Stimulated activated naive CD8-positive, alpha-beta T cell treated with anti-CD3 and anti-CD28 coated beads, Interleukin-15, amount 100 ng/mL, for 72 hours (primary cell): Measurements from ENCODE around the gene DDT.
"Not testable (repeated sequence)": the region's sequence is repeated elsewhere in the genome, so short reads cannot be mapped to it uniquely, and the experiment has no call there.

Experiments used
- ATAC-seq: fragments of 150-1000 bp; cut with Tn5 transposase; 2 replicates; pipeline ENCODE4 v1.10.0; 2021; ENCODE audit warnings: mild to moderate bottlenecking, moderate library complexity
- DNase-seq, 2 donors: peaks; one replicate each; pipeline ENCODE4 v3.0.0; 2021 to 2022
- H3K27ac Mint-ChIP-seq, 2 donors: one replicate each; pipeline ENCODE4 v1.8.0; 2022; ENCODE audit warnings: mild to moderate bottlenecking in 2 of 2, mixed read lengths in 2 of 2, moderate library complexity in 2 of 2
- H3K27me3 Mint-ChIP-seq: one replicate; pipeline ENCODE4 v1.8.0; 2022; ENCODE audit warnings: mixed read lengths
- H3K4me1 Mint-ChIP-seq: one replicate; pipeline ENCODE4 v1.8.0; 2022; ENCODE audit warnings: mild to moderate bottlenecking, mixed read lengths
- H3K4me3 Mint-ChIP-seq, 2 donors: one replicate each; pipeline ENCODE4 v1.8.0; 2022; ENCODE audit warnings: mild to moderate bottlenecking in 2 of 2, mixed read lengths in 2 of 2, moderate library complexity in 1 of 2
- H3K9me3 Mint-ChIP-seq, 2 donors: one replicate each; pipeline ENCODE4 v1.8.0; 2022; ENCODE audit warnings: mixed read lengths in 2 of 2

DDT gene

GRCh38 chr22:23970816-23971486 is 3.3 kb downstream of the DDT start:
- H3K4me1 Mint-ChIP-seq = peaks cover 33% of the 10 kb centered on the region
- no peaks in the 10 kb centered on the region for H3K27me3 Mint-ChIP-seq
- ATAC-seq (no peak), DNase-seq (no peak)
- H3K27ac Mint-ChIP-seq = no peak overlapping the region
- peak overlapping the region in 1 of 2 donors; percentile 32 for H3K4me3 Mint-ChIP-seq
- H3K9me3 Mint-ChIP-seq = no peaks in the 10 kb centered on the region

- Mint-ChIP-seq H3K27ac (no peak overlapping the region), H3K9me3 (no peaks in the 10 kb centered on the region)
These were observed 4.0 kb downstream of the DDT start for GRCh38 chr22:23970201-23970641.

DNA sequence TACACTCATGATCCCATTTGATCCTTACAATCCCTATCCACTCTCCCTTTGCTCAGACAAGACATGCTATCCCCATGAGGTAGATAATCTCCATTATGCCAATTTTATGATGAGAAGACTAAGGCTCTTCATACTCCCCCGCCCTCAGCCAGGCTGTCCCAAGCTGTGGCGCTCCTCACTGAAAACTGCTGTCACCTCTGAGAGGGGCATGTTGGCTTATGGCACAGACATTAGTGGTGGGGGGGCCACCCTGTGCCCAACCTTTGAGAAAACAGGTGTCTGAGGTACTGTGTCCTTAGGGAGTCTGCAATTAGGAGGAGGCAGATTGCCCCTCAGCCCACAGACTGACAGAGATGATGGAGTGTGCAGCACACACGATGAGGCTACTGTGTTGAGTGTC is 5.2 kb downstream of the DDT start:
- Mint-ChIP-seq H3K27me3 (no peaks in the 10 kb centered on the region), H3K4me1 (peaks cover 33% of the 10 kb centered on the region), H3K9me3 (no peaks in the 10 kb centered on the region), H3K27ac (no peak overlapping the region), H3K4me3 (peak overlapping the region in 1 of 2 donors; percentile 8)
- ATAC-seq = no peak
- DNase-seq = no peak

More at GRCh38 chr22:23970201-23970641, 4.0 kb downstream of the DDT start:
- Mint-ChIP-seq H3K27me3 (no peaks in the 10 kb centered on the region), H3K4me3 (peak overlapping the region; percentile 0 to 18), H3K4me1 (peaks cover 33% of the 10 kb centered on the region)
- no peak for DNase-seq
- ATAC-seq = no peak

GRCh38 chr22:23966568-23966967 is 7.7 kb downstream of the DDT start, which contains the start of gene DDTL:
Gene DDTL, plus strand, starts transcription at chr22:23966888. Its CDS starts 27 bp downstream, at chr22:23966915.
- H3K4me3 Mint-ChIP-seq, DNase-seq, H3K27ac Mint-ChIP-seq, H3K9me3 Mint-ChIP-seq, H3K27me3 Mint-ChIP-seq: not testable (repeated sequence)
- peak; percentile 97 for ATAC-seq
- peaks cover 28% of the 10 kb centered on the region for H3K4me1 Mint-ChIP-seq

DNA sequence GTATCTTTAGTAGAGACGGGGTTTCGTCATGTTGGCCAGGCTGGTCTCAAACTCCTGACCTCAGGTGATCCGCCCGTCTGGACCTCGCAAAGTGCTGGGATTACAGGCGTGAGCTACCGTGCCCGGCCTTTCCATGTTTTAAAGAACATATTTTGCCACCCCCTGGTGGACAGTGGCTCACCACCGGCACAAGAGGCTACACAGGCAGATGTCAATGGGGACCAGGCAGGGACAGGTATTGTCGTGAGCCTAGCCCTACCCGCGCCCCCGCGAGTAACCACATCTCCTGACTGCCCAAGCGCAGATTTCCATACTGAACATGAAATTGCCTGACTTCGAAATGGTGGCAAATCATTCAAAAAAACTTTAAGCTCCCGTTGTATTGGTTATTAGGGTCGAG is 8.1 kb downstream of the DDT start:
- DNase-seq, H3K9me3 Mint-ChIP-seq, H3K27ac Mint-ChIP-seq, H3K4me3 Mint-ChIP-seq, H3K27me3 Mint-ChIP-seq: not testable (repeated sequence)
- H3K4me1 Mint-ChIP-seq = peaks cover 24% of the 10 kb centered on the region
- ATAC-seq = peak; percentile 73

- peaks cover 15% of the 10 kb centered on the region for H3K27me3 Mint-ChIP-seq
- not testable (repeated sequence) for H3K4me1 Mint-ChIP-seq, H3K4me3 Mint-ChIP-seq, H3K27ac Mint-ChIP-seq, H3K9me3 Mint-ChIP-seq, ATAC-seq, DNase-seq
These were observed 13.0 kb downstream of the DDT start, which contains the start of gene GSTT2B for GRCh38 chr22:23961084-23961771. Gene GSTT2B, minus strand, starts transcription at chr22:23961195. Its CDS starts 64 bp downstream, at chr22:23961131.

DNA sequence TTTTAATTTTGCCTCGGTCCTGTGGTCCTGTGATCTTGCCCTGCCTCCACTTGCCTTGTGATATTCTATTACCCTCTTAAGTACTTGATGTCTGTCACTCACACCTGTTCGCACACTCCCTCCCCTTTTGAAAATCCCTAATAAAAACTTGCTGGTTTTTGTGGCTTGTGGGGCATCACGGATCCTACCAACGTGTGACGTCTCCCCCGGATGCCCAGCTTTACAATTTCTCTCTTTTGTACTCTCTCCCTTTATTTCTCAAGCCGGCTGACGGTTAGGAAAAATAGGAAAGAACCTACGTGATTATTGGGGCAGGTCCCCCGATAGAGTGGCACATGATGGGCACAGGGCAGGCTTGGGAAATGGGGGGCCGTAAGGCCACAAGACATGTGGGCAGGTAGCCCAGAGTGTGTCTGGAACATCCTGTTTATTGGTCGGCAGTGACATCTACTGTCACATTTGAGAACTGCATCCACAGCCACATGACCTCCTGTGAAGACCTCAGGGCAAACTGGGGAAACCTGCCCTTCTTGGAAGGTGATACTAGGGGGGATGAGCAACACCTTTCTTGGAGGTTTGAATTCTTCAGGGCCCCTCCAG is 17.8 kb downstream of the DDT start:
- H3K27ac Mint-ChIP-seq, H3K9me3 Mint-ChIP-seq, H3K4me1 Mint-ChIP-seq, H3K4me3 Mint-ChIP-seq: not testable (repeated sequence)
- peaks cover 15% of the 10 kb centered on the region for H3K27me3 Mint-ChIP-seq
- DNase-seq (peak; percentile 65 to 82), ATAC-seq (peak; percentile 90)

- H3K27me3 Mint-ChIP-seq = peaks cover 15% of the 10 kb centered on the region
- not testable (repeated sequence) for ATAC-seq, DNase-seq, H3K9me3 Mint-ChIP-seq, H3K27ac Mint-ChIP-seq, H3K4me3 Mint-ChIP-seq, H3K4me1 Mint-ChIP-seq
These were observed 18.4 kb downstream of the DDT start for GRCh38 chr22:23955886-23956285.

DNA sequence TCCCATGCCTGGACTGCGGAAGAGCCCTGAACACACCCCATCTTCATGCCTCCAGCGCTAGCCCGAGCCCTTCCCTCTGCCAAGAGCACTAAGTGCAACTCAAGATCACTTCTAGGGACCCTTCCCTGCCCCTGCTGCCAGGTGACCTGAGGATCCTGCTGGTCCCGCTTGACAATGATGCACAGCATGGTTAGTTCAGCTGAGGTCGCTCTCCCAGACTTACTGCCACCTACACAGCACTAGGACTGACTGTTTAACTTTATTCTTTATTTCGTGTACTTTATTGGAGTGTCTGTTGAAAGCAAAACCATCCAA is 19.3 kb downstream of the DDT start:
- H3K9me3 Mint-ChIP-seq, ATAC-seq, H3K27ac Mint-ChIP-seq, H3K27me3 Mint-ChIP-seq, DNase-seq, H3K4me3 Mint-ChIP-seq, H3K4me1 Mint-ChIP-seq: not testable (repeated sequence)

DNA sequence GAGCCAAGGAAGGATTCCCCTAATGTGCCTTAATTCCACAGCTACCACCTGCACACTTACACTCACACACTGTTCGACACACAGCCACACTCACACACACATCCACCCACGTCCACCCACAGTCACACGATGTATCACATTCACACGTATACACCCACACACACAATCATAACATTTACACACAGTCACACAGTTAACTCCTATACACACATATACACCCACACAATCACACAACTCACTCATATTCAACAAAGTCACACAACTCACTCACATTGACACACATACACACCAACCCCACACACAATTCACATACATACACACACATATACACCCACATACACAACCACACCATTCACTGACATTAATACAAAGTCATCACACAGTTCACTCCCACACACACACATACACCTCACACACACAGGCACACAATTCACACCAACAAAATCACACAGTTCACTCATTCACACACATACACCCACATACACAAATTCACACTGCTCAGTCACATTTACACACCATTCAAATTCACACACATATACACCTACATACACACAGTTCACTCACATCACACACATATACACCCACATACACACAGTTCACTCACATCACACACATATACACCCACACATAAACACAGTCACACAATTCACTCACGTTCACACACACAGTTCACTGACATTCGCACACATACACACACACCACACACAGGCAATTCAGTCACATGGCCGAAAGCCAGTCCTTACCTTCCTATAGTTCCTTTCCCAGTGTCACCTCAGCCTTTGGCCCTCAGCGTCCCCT is 19.8 kb downstream of the DDT start:
- H3K4me1 Mint-ChIP-seq, H3K4me3 Mint-ChIP-seq, H3K27me3 Mint-ChIP-seq, H3K9me3 Mint-ChIP-seq, H3K27ac Mint-ChIP-seq, ATAC-seq, DNase-seq: not testable (repeated sequence)

GRCh38 chr22:23953485-23953884 is 20.8 kb downstream of the DDT start:
- not testable (repeated sequence) for DNase-seq, H3K9me3 Mint-ChIP-seq, H3K4me1 Mint-ChIP-seq, H3K27me3 Mint-ChIP-seq, H3K27ac Mint-ChIP-seq, H3K4me3 Mint-ChIP-seq, ATAC-seq

- not testable (repeated sequence) for H3K27ac Mint-ChIP-seq, DNase-seq, ATAC-seq, H3K4me1 Mint-ChIP-seq, H3K4me3 Mint-ChIP-seq, H3K27me3 Mint-ChIP-seq, H3K9me3 Mint-ChIP-seq
These were observed 21.3 kb downstream of the DDT start for GRCh38 chr22:23952794-23953405.

DNA sequence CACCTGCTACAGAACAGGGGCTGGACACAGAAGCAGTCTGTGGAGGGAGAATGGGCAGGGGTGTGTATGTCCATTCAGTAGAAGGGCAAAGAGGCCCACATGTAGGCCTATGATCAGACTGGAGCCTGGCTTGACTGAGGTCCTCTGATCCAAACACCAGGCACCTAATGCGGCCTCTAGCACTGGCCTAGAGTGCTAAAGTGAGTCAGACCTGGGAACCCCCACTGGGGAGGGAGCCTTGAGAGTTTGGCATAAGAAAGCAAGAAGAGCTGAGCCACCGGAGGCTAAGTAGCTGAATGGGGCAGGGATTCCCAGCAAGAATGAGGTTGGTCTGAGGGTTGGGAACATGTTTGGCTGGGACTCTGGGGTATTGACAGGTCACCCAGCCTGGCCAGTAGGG is 22.9 kb downstream of the DDT start:
- not testable (repeated sequence) for H3K9me3 Mint-ChIP-seq, ATAC-seq, H3K27me3 Mint-ChIP-seq, H3K27ac Mint-ChIP-seq, H3K4me1 Mint-ChIP-seq, DNase-seq, H3K4me3 Mint-ChIP-seq

DNA sequence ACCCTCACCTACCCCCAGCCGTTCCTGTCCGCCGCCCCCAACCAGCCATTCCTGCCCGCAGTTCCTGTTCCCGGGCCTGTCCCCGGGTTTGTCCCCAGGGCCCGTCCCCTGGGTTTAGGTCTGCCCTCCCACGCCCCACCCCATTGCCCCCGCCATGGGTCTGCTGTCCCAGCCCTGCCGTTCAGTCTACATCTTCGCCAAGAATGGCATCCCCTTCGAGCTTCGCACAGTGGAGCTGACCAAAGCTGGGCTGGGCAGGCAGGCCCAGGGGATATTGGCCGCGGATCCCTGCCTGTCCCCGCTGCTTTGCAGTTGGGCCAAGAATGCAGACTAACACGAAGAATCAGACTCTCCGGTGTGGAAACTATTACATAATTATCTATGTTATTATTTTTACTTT is 24.5 kb downstream of the DDT start:
- H3K27ac Mint-ChIP-seq, DNase-seq, H3K4me1 Mint-ChIP-seq, H3K27me3 Mint-ChIP-seq, H3K9me3 Mint-ChIP-seq, ATAC-seq, H3K4me3 Mint-ChIP-seq: not testable (repeated sequence)

- H3K4me3 Mint-ChIP-seq, ATAC-seq, H3K9me3 Mint-ChIP-seq, H3K27ac Mint-ChIP-seq, H3K27me3 Mint-ChIP-seq, DNase-seq, H3K4me1 Mint-ChIP-seq: not testable (repeated sequence)
These were observed 26.9 kb downstream of the DDT start for GRCh38 chr22:23947391-23947790.
